Uterus (tissue), 4 donors: ENCODE data around the gene BRD9. TPM values are rescaled to one million over a fixed set of nuclear protein-coding genes. Genes with fewer than 3 reads are reported as not detected.
"Not testable (repeated sequence)": the region's sequence is repeated elsewhere in the genome, so short reads cannot be mapped to it uniquely, and the experiment has no call there.

Experiments used
- DNase-seq, 2 donors: peaks; one replicate each; pipeline ENCODE4 v3.0.0-alpha.2; 2019 to 2020
- H3K27ac ChIP-seq, 2 donors: fragments of 200-600 bp; sonication (generic); 1 replicate in 1 of 2; 2 replicates in 1 of 2; pipeline ENCODE4 v1.5.1; 2016 to 2018
- H3K27me3 ChIP-seq, 2 donors: fragments of 200-600 bp; sonication (generic); one replicate each; pipeline ENCODE4 v1.5.1; 2018 to 2019; ENCODE audit warnings: control low read depth in 1 of 2
- H3K36me3 ChIP-seq, 2 donors: fragments of 200-600 bp; sonication (generic); one replicate each; pipeline ENCODE4 v1.5.1; 2019; ENCODE audit warnings: control low read depth in 1 of 2
- H3K4me1 ChIP-seq, 2 donors: fragments of 200-600 bp; sonication (generic); one replicate each; pipeline ENCODE4 v1.5.1; 2018 to 2019; ENCODE audit warnings: control low read depth in 1 of 2
- H3K4me3 ChIP-seq, 2 donors: fragments of 200-600 bp; sonication (generic); 1 replicate in 1 of 2; 2 replicates in 1 of 2; pipeline ENCODE4 v1.5.1; 2018 to 2019; ENCODE audit warnings: mild to moderate bottlenecking in 1 of 2
- H3K9me3 ChIP-seq, 2 donors: fragments of 200-600 bp; sonication (generic); one replicate each; pipeline ENCODE4 v1.5.1; 2019; ENCODE audit warnings: control low read depth in 1 of 2
- intact Hi-C: fragments of 100-400 bp; cut with DNase I; formaldehyde crosslinking; loops from one replicate; pipeline ENCODE4 v1.15.1; 2023; ENCODE audit warnings: low total_unique reads
- total RNA-seq, 4 donors: library from RNA; depleted of rRNA in 3 of 4; stranded (reverse); fragments of >200 nt in 3 of 4; gene quantifications; one replicate each; pipeline versions ENCODE4 v1.1.0 to v1.2.4, GENCODE V29; 2014 to 2023
- donor health status: DM: yes; HTN: yes; CAD: no.

The BRD9 gene
- total RNA-seq, 4 donors from 2014 or later, result 31.0 to 53.9 (median 44.2) TPM

- intact Hi-C loops, H3K27ac ChIP-seq, H3K4me1 ChIP-seq, H3K27me3 ChIP-seq, H3K36me3 ChIP-seq, H3K9me3 ChIP-seq, H3K4me3 ChIP-seq: not testable (repeated sequence)
- DNase-seq, result peak; percentile 7 to 16
Observed at GRCh38 chr5:842402-843221, 50.0 kb downstream of the BRD9 start.

- H3K36me3 ChIP-seq, H3K27ac ChIP-seq, H3K27me3 ChIP-seq, intact Hi-C loops, H3K4me1 ChIP-seq, H3K4me3 ChIP-seq, H3K9me3 ChIP-seq, DNase-seq: not testable (repeated sequence)
Observed at GRCh38 chr5:841531-842401, 50.8 kb downstream of the BRD9 start.

GRCh38 chr5:840974-841435 lies 51.6 kb downstream of the BRD9 start:
- H3K27me3 ChIP-seq, H3K4me1 ChIP-seq, H3K9me3 ChIP-seq, H3K27ac ChIP-seq, DNase-seq, intact Hi-C loops, H3K36me3 ChIP-seq, H3K4me3 ChIP-seq: not testable (repeated sequence)

GRCh38 chr5:840118-840973 lies 52.3 kb downstream of the BRD9 start:
- H3K27ac ChIP-seq, H3K27me3 ChIP-seq, H3K4me1 ChIP-seq, intact Hi-C loops, H3K9me3 ChIP-seq, H3K4me3 ChIP-seq, H3K36me3 ChIP-seq: not testable (repeated sequence)
- DNase-seq, result peak in 1 of 2 donors; percentile 22

GRCh38 chr5:838431-838851 lies 54.2 kb downstream of the BRD9 start:
- H3K9me3 ChIP-seq, intact Hi-C loops, H3K4me3 ChIP-seq, H3K27me3 ChIP-seq, H3K36me3 ChIP-seq, H3K27ac ChIP-seq, H3K4me1 ChIP-seq: not testable (repeated sequence)
- DNase-seq, result peak in 1 of 2 donors; percentile 13

- H3K27me3 ChIP-seq, H3K4me1 ChIP-seq, intact Hi-C loops, H3K9me3 ChIP-seq, H3K4me3 ChIP-seq, H3K27ac ChIP-seq, DNase-seq, H3K36me3 ChIP-seq: not testable (repeated sequence)
Observed at GRCh38 chr5:837621-838121, 54.9 kb downstream of the BRD9 start.

- H3K27ac ChIP-seq, H3K36me3 ChIP-seq, H3K4me3 ChIP-seq, H3K9me3 ChIP-seq, DNase-seq, H3K4me1 ChIP-seq, intact Hi-C loops, H3K27me3 ChIP-seq: not testable (repeated sequence)
Observed at GRCh38 chr5:835933-836612, 56.5 kb downstream of the BRD9 start.

- H3K27ac ChIP-seq, H3K9me3 ChIP-seq, H3K4me3 ChIP-seq, intact Hi-C loops, H3K36me3 ChIP-seq, DNase-seq, H3K4me1 ChIP-seq, H3K27me3 ChIP-seq: not testable (repeated sequence)
Observed at GRCh38 chr5:834013-834412, 58.6 kb downstream of the BRD9 start.

GRCh38 chr5:828194-828593 lies 64.4 kb downstream of the BRD9 start:
- DNase-seq, H3K36me3 ChIP-seq, H3K4me3 ChIP-seq, H3K27ac ChIP-seq, H3K9me3 ChIP-seq, H3K27me3 ChIP-seq, H3K4me1 ChIP-seq, intact Hi-C loops: not testable (repeated sequence)

GRCh38 chr5:825544-825943 lies 67.1 kb downstream of the BRD9 start:
- H3K9me3 ChIP-seq, H3K27ac ChIP-seq, intact Hi-C loops, H3K4me1 ChIP-seq, H3K36me3 ChIP-seq, H3K4me3 ChIP-seq, DNase-seq, H3K27me3 ChIP-seq: not testable (repeated sequence)
